OCI-LY7 (cell line): Measurements from ENCODE around the gene ALDH16A1. TPM values are rescaled to one million over a fixed set of nuclear protein-coding genes. Genes with fewer than 3 reads are reported as not detected.
"Not testable (repeated sequence)": the region's sequence is repeated elsewhere in the genome, so short reads cannot be mapped to it uniquely, and the experiment has no call there.

Experiments used
- BruUV-seq: library from RNA; stranded (reverse); fragments of 400-500 nt; replicated peaks from 2 replicates; lab custom pipeline; 2021; lab: Mats Ljungman, UMichigan
- CTCF ChIA-PET: fragments of 300-600 bp; sonication (Branson Sonifier 250); formaldehyde crosslinking; loops from one replicate; lab custom pipeline; 2022; ENCODE audit warnings: antibody characterized with exemption; ENCODE audit not compliant: unreplicated experiment; lab: Charles Lee
- POLR2A ChIA-PET: fragments of 300-600 bp; sonication (Branson Sonifier 250); formaldehyde crosslinking; loops from one replicate; lab custom pipeline; 2022; ENCODE audit warnings: antibody characterized with exemption; lab: Charles Lee
- DNase-seq: peaks from one replicate; pipeline ENCODE4 v3.0.0-alpha.2; 2015; ENCODE audit warnings: low spot score
- H2AFZ ChIP-seq: fragments of 200-600 bp; sonication (generic), shearing (Covaris generic); 2 replicates; pipeline ENCODE4 v1.6.1; 2014; ENCODE audit warnings: mild to moderate bottlenecking, antibody characterized with exemption, low read length, moderate library complexity
- H3K27ac ChIP-seq: fragments of 200-600 bp; sonication (generic); 2 replicates; pipeline ENCODE4 v1.5.1; 2014; ENCODE audit warnings: mixed run types, low read depth, mild to moderate bottlenecking, moderate library complexity, low read length, inconsistent platforms; ENCODE audit not compliant: poor library complexity, severe bottlenecking
- H3K36me3 ChIP-seq: fragments of 200-600 bp; sonication (generic); 2 replicates; pipeline ENCODE4 v1.6.1; 2014; ENCODE audit warnings: mild to moderate bottlenecking, antibody characterized with exemption, low read length, moderate library complexity, mixed read lengths; ENCODE audit not compliant: insufficient read depth
- H3K4me1 ChIP-seq: fragments of 200-600 bp; sonication (generic); 2 replicates; pipeline ENCODE4 v1.5.1; 2014; ENCODE audit warnings: mild to moderate bottlenecking, low read length; ENCODE audit not compliant: insufficient read depth, poor library complexity, severe bottlenecking
- H3K4me2 ChIP-seq: fragments of 200-600 bp; sonication (generic); 2 replicates; pipeline ENCODE4 v1.6.1; 2014; ENCODE audit warnings: mild to moderate bottlenecking, low read length
- H3K4me3 ChIP-seq: fragments of 200-600 bp; sonication (generic); 2 replicates; pipeline ENCODE4 v1.5.1; 2014; ENCODE audit warnings: mild to moderate bottlenecking, low read depth, low read length; ENCODE audit not compliant: poor library complexity, severe bottlenecking
- H3K79me2 ChIP-seq: fragments of 200-600 bp; sonication (generic); 2 replicates; pipeline ENCODE4 v1.6.1; 2016; ENCODE audit warnings: low read depth, mild to moderate bottlenecking, low read length, moderate library complexity, mixed read lengths; ENCODE audit not compliant: insufficient read depth
- H3K9me2 ChIP-seq: fragments of 200-600 bp; sonication (generic); 2 replicates; pipeline ENCODE4 v1.6.1; 2016; ENCODE audit warnings: mild to moderate bottlenecking, low read length, mixed read lengths; ENCODE audit not compliant: insufficient read depth
- H3K9me3 ChIP-seq: fragments of 200-600 bp; sonication (generic); 2 replicates; pipeline ENCODE4 v1.6.1; 2014; ENCODE audit warnings: mild to moderate bottlenecking, mixed run types, low read length, mixed read lengths
- H4K20me1 ChIP-seq: fragments of 200-600 bp; sonication (generic); 2 replicates; pipeline ENCODE4 v1.6.1; 2014; ENCODE audit warnings: mild to moderate bottlenecking, antibody characterized with exemption, low read length, moderate library complexity, mixed read lengths; ENCODE audit not compliant: insufficient read depth
- CTCF ChIP-seq: fragments of 200-600 bp; sonication (generic); conservative IDR thresholded peaks from 2 replicates; pipeline ENCODE4 v1.5.1; 2014; ENCODE audit warnings: mild to moderate bottlenecking, antibody characterized with exemption, low read length, moderate library complexity, mixed read lengths
- EZH2phosphoT487 ChIP-seq: fragments of 200-600 bp; sonication (generic); IDR thresholded peaks from 2 replicates; pipeline ENCODE4 v1.6.1; 2018; ENCODE audit warnings: low read depth, borderline replicate concordance, mild to moderate bottlenecking, mixed run types, antibody characterized with exemption, low read length, moderate library complexity, mixed read lengths
- intact Hi-C: fragments of 100-400 bp; cut with micrococcal nuclease; formaldehyde crosslinking; loops from one replicate; pipeline ENCODE4 v1.10.0; 2022; ENCODE audit not compliant: unreplicated experiment
- total RNA-seq, 2 experiments: library from RNA; depleted of rRNA in 1 of 2; stranded (reverse); fragments of >200 nt in 1 of 2; shearing (Covaris generic) in 1 of 2; gene quantifications; 2 replicates each; pipeline ENCODE4 v1.2.3, GENCODE V29; 2014 to 2022

ALDH16A1 gene
- total RNA-seq, 2 experiments from 2014 or later, result 26.0 to 55.4 TPM

GRCh38 chr19:49443366-49444099 is 9.5 kb upstream of the ALDH16A1 start:
- POLR2A ChIA-PET, result interaction anchor here (0.5 to 0.9 kb wide), 3 partner anchors 8 to 137 kb away, joined by 3 to 7 read pairs (median 4); partner anchors contain the start of gene PIH1D1
- H4K20me1 ChIP-seq, result no peaks in the 10 kb centered on the region
- peak overlapping the region; percentile 91 for H3K4me2 ChIP-seq
- no peaks in the 10 kb centered on the region for H3K9me2 ChIP-seq
- CTCF ChIA-PET, result no interaction called here
- H3K4me1 ChIP-seq, result peaks cover 6% of the 10 kb centered on the region
- intact Hi-C loops, result loop anchor here (1.0 to 10.0 kb wide), 5 partner anchors 51 to 217 kb away; partner anchors contain the start of gene CD37
- DNase-seq, result peak; percentile 97
- BruUV-seq, result no TSS peak
- H3K36me3 ChIP-seq, result peaks cover 22% of the 10 kb centered on the region
- H3K79me2 ChIP-seq, result no peaks in the 10 kb centered on the region
- H3K9me3 ChIP-seq, result no peaks in the 10 kb centered on the region
- peak overlapping the region; percentile 71 for H3K4me3 ChIP-seq
- peak overlapping the region; percentile 92 for H2AFZ ChIP-seq
- TF ChIP-seq EZH2phosphoT487 (no peak), CTCF (peak; percentile 89)
- H3K27ac ChIP-seq, result peak overlapping the region; percentile 61

GRCh38 chr19:49444100-49444700 is 8.8 kb upstream of the ALDH16A1 start:
- H3K9me3 ChIP-seq, DNase-seq, BruUV-seq, H3K79me2 ChIP-seq, H3K4me1 ChIP-seq, H4K20me1 ChIP-seq, H3K27ac ChIP-seq, CTCF ChIA-PET, H3K4me3 ChIP-seq, H3K9me2 ChIP-seq, H2AFZ ChIP-seq: not testable (repeated sequence)
- Histone ChIP-seq H3K4me2 (0 out of 2 replicates have a peak overlapping the region, but pooled peaks have one; percentile 19), H3K36me3 (peaks cover 29% of the 10 kb centered on the region)
- intact Hi-C loops, result loop anchor here (10.0 kb wide), 1 partner anchor 109 kb away; the partner anchor contains the start of gene CD37
- POLR2A ChIA-PET, result interaction anchor here (0.6 kb wide), 1 partner anchor 9 kb away, joined by 7 read pairs; no protein-coding TSS in a partner anchor

- ChIA-PET POLR2A (interaction anchor here (0.6 kb wide), 1 partner anchor 347 kb away, joined by 5 read pairs; no protein-coding TSS in a partner anchor), CTCF (interaction anchor here (0.6 kb wide), 1 partner anchor 52 kb away, joined by 3 read pairs; no protein-coding TSS in a partner anchor)
- Histone ChIP-seq H3K9me2 (no peaks in the 10 kb centered on the region), H3K9me3 (no peaks in the 10 kb centered on the region), H3K36me3 (peaks cover 43% of the 10 kb centered on the region), H3K79me2 (peaks cover 11% of the 10 kb centered on the region), H2AFZ (no peak overlapping the region), H3K4me1 (peaks cover 15% of the 10 kb centered on the region), H4K20me1 (no peaks in the 10 kb centered on the region), H3K4me2 (no peak overlapping the region), H3K4me3 (no peak overlapping the region), H3K27ac (no peak overlapping the region)
- intact Hi-C loops, result loop anchor here (10.0 kb wide), 1 partner anchor 111 kb away; the partner anchor contains the start of gene CD37
- DNase-seq, result no peak
- BruUV-seq, result no TSS peak
- TF ChIP-seq CTCF (no peak), EZH2phosphoT487 (no peak)
These were observed 7.0 kb upstream of the ALDH16A1 start for GRCh38 chr19:49445997-49446396.
